HepG2 (cell line): ENCODE results near the gene RALY.

ENCODE experiments used
- PATZ1 ChIP-seq: sonication (generic); formaldehyde crosslinking; IDR thresholded peaks from 2 replicates; pipeline ENCODE4 v1.4.0; 2020; ENCODE audit warnings: missing genetic modification reagents
- SP140L ChIP-seq: sonication (generic); formaldehyde crosslinking; IDR thresholded peaks from 2 replicates; pipeline ENCODE4 v1.4.0; 2020; ENCODE audit warnings: missing genetic modification reagents, borderline replicate concordance
- ZNF143 ChIP-seq: sonication (generic); formaldehyde crosslinking; IDR thresholded peaks from 2 replicates; pipeline ENCODE4 v1.4.0; 2020; ENCODE audit warnings: missing genetic modification reagents

- no peak for TF ChIP-seq PATZ1 (CRISPR knock-in tag)
- no peak for TF ChIP-seq ZNF143
- no peak for TF ChIP-seq SP140L (CRISPR knock-in tag)
Observed at GRCh38 chr20:34099675-34100074, 106.0 kb downstream of the RALY start.
